ENCODE data around the gene MCC. TPM values are rescaled to one million over a fixed set of nuclear protein-coding genes. Genes with fewer than 3 reads are reported as not detected.

The MCC gene
- total RNA-seq, 1 experiment from 2014 or later = 7.1 TPM

DNA sequence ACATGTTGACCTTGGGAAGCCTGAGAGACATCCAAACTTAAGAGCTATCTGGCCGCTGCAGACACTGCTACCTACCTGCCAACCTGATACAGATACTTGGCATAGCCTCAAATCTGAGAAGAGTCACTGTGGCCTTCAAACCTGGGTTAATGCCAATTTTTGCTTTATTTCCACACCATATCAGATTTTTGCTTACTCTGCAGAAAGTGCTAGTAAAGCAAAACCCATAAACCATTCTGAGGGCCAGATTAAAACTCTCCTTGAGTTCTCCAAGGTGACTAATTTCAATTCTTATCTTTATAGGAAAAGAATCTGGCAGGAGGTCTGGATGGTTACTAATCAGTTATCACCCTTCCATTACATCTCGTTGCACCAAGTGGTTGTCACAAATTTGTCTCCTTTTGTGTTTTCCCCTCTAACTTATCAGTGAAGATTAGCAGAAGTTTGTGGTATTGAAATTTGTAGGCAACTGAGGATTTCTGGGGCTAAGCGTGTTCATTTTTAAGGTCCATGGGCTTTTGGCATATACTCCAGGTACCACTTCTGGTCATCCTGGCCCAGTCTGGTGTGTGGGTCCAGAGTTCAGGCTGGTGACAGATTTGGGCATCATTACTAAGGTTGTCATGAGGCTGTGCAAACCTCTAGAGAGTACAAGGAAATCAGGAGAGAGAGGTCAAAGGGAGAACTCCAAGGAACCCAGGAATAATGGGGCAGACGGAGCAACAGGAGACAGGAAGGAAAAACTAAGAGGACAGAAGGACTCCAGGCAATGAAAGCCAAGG, 231.4 kb downstream of the MCC start:
- H3F3A ChIP-seq (ENCODE audit: low read length, unreplicated experiment) = no peaks in the 10 kb centered on the region
- DNase-seq (no peak), ATAC-seq (no peak)
- H3K4me3 ChIP-seq (ENCODE audit: low read length) = no peak overlapping the region
- no peak overlapping the region for H3K9ac ChIP-seq (ENCODE audit: low read length)
- H3K9me3 ChIP-seq (ENCODE audit: low read length) = no peaks in the 10 kb centered on the region
- no peaks in the 10 kb centered on the region for H3K9me2 ChIP-seq (replicated peaks; ENCODE audit: low read length)
- POLR2A ChIA-PET (ENCODE audit: unreplicated experiment) = no interaction called here
- H4K20me1 ChIP-seq (ENCODE audit: low read length) = no peaks in the 10 kb centered on the region
- no peak overlapping the region for H3K4me2 ChIP-seq (ENCODE audit: low read length)
- H3K27me3 ChIP-seq (ENCODE audit: low read length) = no peaks in the 10 kb centered on the region
- no peak overlapping the region for H3K27ac ChIP-seq (ENCODE audit: low read length)
- intact Hi-C loops (cut with micrococcal nuclease) = no loop called here
- H3K36me3 ChIP-seq (ENCODE audit: low read depth, low read length) = no peaks in the 10 kb centered on the region
- BruUV-seq (replicated peaks) = no TSS peak
- TF ChIP-seq CTCF (conservative IDR thresholded peaks at IDR 0.05; ENCODE audit: low read depth, low read length) = no peak
- H2AFZ ChIP-seq (ENCODE audit: low read length) = no peak overlapping the region
- CTCF ChIA-PET = no interaction called here
- 0 out of 2 replicates have a peak, but pooled peaks cover 5% of the 10 kb centered on the region for H3K4me1 ChIP-seq (ENCODE audit: insufficient read depth, low read length)
- no peaks in the 10 kb centered on the region for H3K79me2 ChIP-seq (ENCODE audit: low read length)

- no TSS peak for BruUV-seq (replicated peaks)
- intact Hi-C loops (cut with micrococcal nuclease) = no loop called here
These were observed 232.5 kb downstream of the MCC start for GRCh38 chr5:113255579-113256386.

More at GRCh38 chr5:113255579-113256386, 232.5 kb downstream of the MCC start:
- ATAC-seq (0 out of 2 replicates have a peak, but pooled peaks have one; percentile 14), DNase-seq (no peak)
- Histone ChIP-seq H3K9me3 (ENCODE audit: low read length) (no peaks in the 10 kb centered on the region), H3K79me2 (ENCODE audit: low read length) (no peaks in the 10 kb centered on the region), H3K4me3 (ENCODE audit: low read length) (no peak overlapping the region), H3F3A (ENCODE audit: low read length, unreplicated experiment) (no peaks in the 10 kb centered on the region), H2AFZ (ENCODE audit: low read length) (no peak overlapping the region), H4K20me1 (ENCODE audit: low read length) (no peaks in the 10 kb centered on the region), H3K9me2 (replicated peaks; ENCODE audit: low read length) (no peaks in the 10 kb centered on the region), H3K27me3 (ENCODE audit: low read length) (no peaks in the 10 kb centered on the region), H3K9ac (ENCODE audit: low read length) (no peak overlapping the region), H3K4me1 (ENCODE audit: insufficient read depth, low read length) (0 out of 2 replicates have a peak, but pooled peaks cover 5% of the 10 kb centered on the region), H3K4me2 (ENCODE audit: low read length) (no peak overlapping the region), H3K27ac (ENCODE audit: low read length) (no peak overlapping the region), H3K36me3 (ENCODE audit: low read depth, low read length) (no peaks in the 10 kb centered on the region)
- TF ChIP-seq EZH2phosphoT487 (IDR thresholded peaks at IDR 0.05; ENCODE audit: borderline replicate concordance, low read length) = no peak
- no peak for TF ChIP-seq EZH2 (IDR thresholded peaks at IDR 0.05; ENCODE audit: low read length, unreplicated experiment)
- TF ChIP-seq CTCF (conservative IDR thresholded peaks at IDR 0.05; ENCODE audit: low read depth, low read length) = no peak
- ChIA-PET POLR2A (ENCODE audit: unreplicated experiment) (no interaction called here), CTCF (no interaction called here)

Data from PC-3 (cell line).